ENCODE data around the gene SMG1. TPM values are rescaled to one million over a fixed set of nuclear protein-coding genes. Genes with fewer than 3 reads are reported as not detected.

Gene SMG1
- total and polyA plus RNA-seq, 10 of the 15 experiments (the other 5 are each of a cell fraction or from before 2014, with no cell fraction given): 3.9 to 66.7 (median 37.0) TPM

- TF ChIP-seq, protein P1, sequence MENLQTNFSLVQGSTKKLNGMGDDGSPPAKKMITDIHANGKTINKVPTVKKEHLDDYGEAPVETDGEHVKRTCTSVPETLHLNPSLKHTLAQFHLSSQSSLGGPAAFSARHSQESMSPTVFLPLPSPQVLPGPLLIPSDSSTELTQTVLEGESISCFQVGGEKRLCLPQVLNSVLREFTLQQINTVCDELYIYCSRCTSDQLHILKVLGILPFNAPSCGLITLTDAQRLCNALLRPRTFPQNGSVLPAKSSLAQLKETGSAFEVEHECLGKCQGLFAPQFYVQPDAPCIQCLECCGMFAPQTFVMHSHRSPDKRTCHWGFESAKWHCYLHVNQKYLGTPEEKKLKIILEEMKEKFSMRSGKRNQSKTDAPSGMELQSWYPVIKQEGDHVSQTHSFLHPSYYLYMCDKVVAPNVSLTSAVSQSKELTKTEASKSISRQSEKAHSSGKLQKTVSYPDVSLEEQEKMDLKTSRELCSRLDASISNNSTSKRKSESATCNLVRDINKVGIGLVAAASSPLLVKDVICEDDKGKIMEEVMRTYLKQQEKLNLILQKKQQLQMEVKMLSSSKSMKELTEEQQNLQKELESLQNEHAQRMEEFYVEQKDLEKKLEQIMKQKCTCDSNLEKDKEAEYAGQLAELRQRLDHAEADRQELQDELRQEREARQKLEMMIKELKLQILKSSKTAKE (IDR thresholded peaks at IDR 0.05; ENCODE audit: low read depth, poor library complexity, severe bottlenecking): no peak
- TF ChIP-seq RB1 (IDR thresholded peaks at IDR 0.05; ENCODE audit: borderline replicate concordance) (no peak), SMAD5 (IDR thresholded peaks at IDR 0.05; ENCODE audit: low read depth) (no peak), ZNF622 (IDR thresholded peaks at IDR 0.05) (no peak), EED (IDR thresholded peaks at IDR 0.05; ENCODE audit: low read depth) (no peak), ZBTB11 (CRISPR knock-in tag; IDR thresholded peaks at IDR 0.05) (no peak), POLR2AphosphoS2 (IDR thresholded peaks at IDR 0.05; ENCODE audit: low read depth, low read length) (no peak)
Observed at GRCh38 chr16:18853694-18854093, 72.5 kb downstream of the SMG1 start (continued).

GRCh38 chr16:18852647-18853046 lies 73.6 kb downstream of the SMG1 start:
- in situ Hi-C loops (cut with MboI) (no loop called here), intact Hi-C loops (cut with micrococcal nuclease; ENCODE audit: unreplicated experiment) (no loop called here)
- ChIA-PET CTCF (no interaction called here), RAD21 (ENCODE audit: unreplicated experiment) (no interaction called here), SMC1A (ENCODE audit: uncharacterized antibody, unreplicated experiment) (no interaction called here), POLR2A (interaction anchor here (0.6 kb wide), 1 partner anchor 120 kb away, joined by 3 read pairs; no protein-coding TSS in a partner anchor)
- no peaks in the 10 kb centered on the region for H4K20me1 ChIP-seq (ENCODE audit: control insufficient read depth, insufficient read depth)
- H3K36me3 ChIP-seq (ENCODE audit: control insufficient read depth in 2 of 2, insufficient read depth in 2 of 2, low read length in 1 of 2): peaks cover 1 to 49% of the 10 kb centered on the region in 2 experiments
- H2AFZ ChIP-seq (ENCODE audit: control insufficient read depth, low read depth, low read length): no peak overlapping the region
- no peak overlapping the region for H3K9ac ChIP-seq (ENCODE audit: control insufficient read depth, insufficient read depth, low read length)
- H3K27ac ChIP-seq (ENCODE audit: control insufficient read depth, insufficient read depth): no peak overlapping the region
- H3K4me3 ChIP-seq: no peak overlapping the region
- no TSS peak for BruUV-seq (replicated peaks)
- no peaks in the 10 kb centered on the region for H3K27me3 ChIP-seq (replicated peaks in 1 of 2; ENCODE audit: control insufficient read depth in 2 of 2, insufficient read depth in 2 of 2, low read length in 1 of 2)
- no peaks in the 10 kb centered on the region for H3K79me2 ChIP-seq (ENCODE audit: control insufficient read depth, insufficient read depth, low read length)
- DNase-seq (ENCODE audit: low read depth, low spot score) (no peak), FAIRE-seq (peak; percentile 75), ATAC-seq (no peak)
- 100% methylated on average over 1 of the region's 1 CpG for WGBS (ENCODE audit: insufficient coverage, insufficient replicate concordance, low lambda C conversion rate, missing lambda C conversion rate)
- no peaks in the 10 kb centered on the region for H3K9me3 ChIP-seq (replicated peaks; ENCODE audit: control insufficient read depth, insufficient read depth, low read length)
- no peaks in the 10 kb centered on the region for H3K4me1 ChIP-seq (ENCODE audit: control insufficient read depth, insufficient read depth, low read length)
- no peak overlapping the region for H3K4me2 ChIP-seq (ENCODE audit: control insufficient read depth, insufficient read depth)
- TF ChIP-seq SIN3A (IDR thresholded peaks at IDR 0.05; ENCODE audit: low read depth, low read length) (no peak), PKNOX1 (IDR thresholded peaks at IDR 0.05) (no peak), ZNF24 (IDR thresholded peaks at IDR 0.05) (no peak), JUND (IDR thresholded peaks at IDR 0.05; ENCODE audit: low read depth, low read length) (no peak), HDAC6 (IDR thresholded peaks at IDR 0.05; ENCODE audit: unreplicated experiment) (no peak), E2F8 (IDR thresholded peaks at IDR 0.05; ENCODE audit: low read depth, partially characterized antibody) (no peak)

Measured in GM12878 (cell line).